Mucosa of descending colon (tissue), 3 donors: ENCODE measurements around the gene PPM1B. TPM values are rescaled to one million over a fixed set of nuclear protein-coding genes. Genes with fewer than 3 reads are reported as not detected.

Source experiments
- ATAC-seq: fragments of 200-7000 bp; cut with Tn5 transposase; one replicate; pipeline ENCODE4 v1.9.1; 2020; ENCODE audit warnings: mild to moderate bottlenecking, moderate library complexity
- DNase-seq, 3 donors: peaks; one replicate each; pipeline ENCODE4 v3.0.0-alpha.2; 2020
- H3K36me3 ChIP-seq: fragments of 200-600 bp; one replicate; pipeline ENCODE4 v1.8.0; 2021; ENCODE audit warnings: low read depth, mild to moderate bottlenecking
- H3K4me1 ChIP-seq: fragments of 200-600 bp; one replicate; pipeline ENCODE4 v1.8.0; 2021; ENCODE audit warnings: low read depth, mild to moderate bottlenecking
- H3K4me3 ChIP-seq: fragments of 200-600 bp; one replicate; pipeline ENCODE4 v1.8.0; 2021; ENCODE audit warnings: mild to moderate bottlenecking
- H3K9me3 ChIP-seq: fragments of 200-600 bp; one replicate; pipeline ENCODE4 v1.8.0; 2021; ENCODE audit warnings: mild to moderate bottlenecking
- intact Hi-C, 2 donors: fragments of 100-400 bp; cut with DNase I in 1 of 2; cut with micrococcal nuclease in 1 of 2; formaldehyde crosslinking; loops; one replicate each; pipeline versions ENCODE4 v1.11.0 to v1.11.1; 2022; cut with DNase I, micrococcal nuclease
- total RNA-seq, 3 donors: library from RNA; stranded (reverse); fragmentation: NEBNext Ultra II Directional in 2 of 3; extraction: Animal tissue kit (Norgen Biotek cat#: 25700) in 2 of 3; gene quantifications; one replicate each; pipeline versions ENCODE4 v1.2.1 to v1.2.4, GENCODE V29; 2021 to 2023
- TF ChIP-seq, protein P1 (sequence below): fragments of 200-600 bp; IDR thresholded peaks from one replicate; pipeline ENCODE4 v1.8.0; 2022; ENCODE audit warnings: antibody characterized with exemption, mild to moderate bottlenecking
- donor health status: DM: no; HTN: no; CAD: no; lungs with moderate emphysema.
- donor health status: DM: no; HTN: no; CAD: no.
- donor health status: DM: no; HTN: yes; CAD: no.

The PPM1B gene
- total RNA-seq, 3 donors from 2014 or later: 59.8 to 75.4 (median 65.2) TPM

DNA sequence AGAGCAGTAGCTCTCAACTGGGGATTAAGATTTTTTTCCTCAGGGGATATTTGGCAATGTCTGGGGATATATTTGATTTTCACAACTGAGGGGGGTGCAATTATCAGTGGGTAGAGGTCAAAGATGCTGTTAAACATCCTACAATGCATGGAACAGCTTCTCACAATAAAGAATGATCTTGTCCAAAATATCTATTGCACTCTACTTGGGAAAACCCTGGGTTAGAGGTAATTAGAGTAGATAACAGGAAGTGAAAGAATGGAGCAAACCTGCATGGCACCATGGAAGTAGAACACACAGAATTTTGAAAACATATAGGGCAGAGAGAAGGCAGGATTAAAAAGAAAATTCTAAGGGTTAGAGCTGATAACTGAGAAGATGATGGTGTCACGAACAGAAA lies 26.4 kb upstream of the PPM1B start:
- intact Hi-C loops: no loop called here
- no peak for ATAC-seq
- TF ChIP-seq, protein P1, sequence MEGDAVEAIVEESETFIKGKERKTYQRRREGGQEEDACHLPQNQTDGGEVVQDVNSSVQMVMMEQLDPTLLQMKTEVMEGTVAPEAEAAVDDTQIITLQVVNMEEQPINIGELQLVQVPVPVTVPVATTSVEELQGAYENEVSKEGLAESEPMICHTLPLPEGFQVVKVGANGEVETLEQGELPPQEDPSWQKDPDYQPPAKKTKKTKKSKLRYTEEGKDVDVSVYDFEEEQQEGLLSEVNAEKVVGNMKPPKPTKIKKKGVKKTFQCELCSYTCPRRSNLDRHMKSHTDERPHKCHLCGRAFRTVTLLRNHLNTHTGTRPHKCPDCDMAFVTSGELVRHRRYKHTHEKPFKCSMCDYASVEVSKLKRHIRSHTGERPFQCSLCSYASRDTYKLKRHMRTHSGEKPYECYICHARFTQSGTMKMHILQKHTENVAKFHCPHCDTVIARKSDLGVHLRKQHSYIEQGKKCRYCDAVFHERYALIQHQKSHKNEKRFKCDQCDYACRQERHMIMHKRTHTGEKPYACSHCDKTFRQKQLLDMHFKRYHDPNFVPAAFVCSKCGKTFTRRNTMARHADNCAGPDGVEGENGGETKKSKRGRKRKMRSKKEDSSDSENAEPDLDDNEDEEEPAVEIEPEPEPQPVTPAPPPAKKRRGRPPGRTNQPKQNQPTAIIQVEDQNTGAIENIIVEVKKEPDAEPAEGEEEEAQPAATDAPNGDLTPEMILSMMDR: no peak
- DNase-seq: no peak
- Histone ChIP-seq H3K4me3 (no peak overlapping the region), H3K4me1 (no peaks in the 10 kb centered on the region), H3K36me3 (no peaks in the 10 kb centered on the region), H3K9me3 (no peaks in the 10 kb centered on the region)

DNA sequence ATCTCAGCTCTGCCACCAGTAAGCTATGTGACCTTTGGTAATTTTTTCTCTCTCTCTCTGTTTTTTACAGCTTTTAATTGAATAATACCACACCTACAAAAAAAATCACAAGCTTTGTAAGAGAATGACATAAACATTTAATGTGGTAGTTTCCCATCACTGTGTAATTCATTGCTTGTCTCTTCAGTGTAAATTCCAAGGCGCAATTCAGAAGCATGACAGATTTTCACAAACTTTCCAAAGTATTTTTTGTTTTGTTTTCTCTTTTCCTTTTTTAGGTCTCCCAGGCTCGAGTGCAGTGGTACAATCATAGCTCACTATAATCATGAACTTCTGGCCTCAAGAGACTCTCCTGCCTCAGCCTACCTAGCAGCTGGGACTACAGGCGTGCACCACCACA lies 25.0 kb upstream of the PPM1B start:
- intact Hi-C loops: no loop called here
- TF ChIP-seq, protein P1: no peak
- no peak for DNase-seq

DNA sequence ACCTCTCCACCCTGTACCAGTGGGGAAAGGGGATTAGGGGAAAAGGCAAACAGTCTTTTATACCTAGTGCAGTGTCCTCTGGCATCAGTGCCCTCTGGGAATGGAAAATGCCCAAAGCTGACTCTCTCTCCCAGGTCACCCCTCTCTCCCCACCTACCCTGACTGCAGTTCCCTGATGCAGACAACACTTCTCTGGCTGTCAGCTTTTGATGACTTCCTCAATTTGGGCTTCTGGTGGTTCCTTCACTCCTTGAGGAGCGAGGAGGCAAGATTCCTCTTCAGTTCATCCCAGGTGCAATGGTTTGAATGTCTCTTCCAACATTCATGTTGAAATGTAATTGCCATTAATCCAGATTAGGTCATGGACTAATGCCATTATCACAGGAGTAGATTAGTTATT lies 19.7 kb upstream of the PPM1B start:
- Histone ChIP-seq H3K4me1 (no peaks in the 10 kb centered on the region), H3K36me3 (no peaks in the 10 kb centered on the region), H3K4me3 (no peak overlapping the region), H3K9me3 (no peaks in the 10 kb centered on the region)
- TF ChIP-seq, protein P1: no peak
- DNase-seq (no peak), ATAC-seq (no peak)
- intact Hi-C loops: no loop called here

More for the DNA sequence above, 25.0 kb upstream of the PPM1B start:
- Histone ChIP-seq H3K36me3 (no peaks in the 10 kb centered on the region), H3K9me3 (no peaks in the 10 kb centered on the region), H3K4me3 (no peak overlapping the region), H3K4me1 (no peaks in the 10 kb centered on the region)
- ATAC-seq: no peak

DNA sequence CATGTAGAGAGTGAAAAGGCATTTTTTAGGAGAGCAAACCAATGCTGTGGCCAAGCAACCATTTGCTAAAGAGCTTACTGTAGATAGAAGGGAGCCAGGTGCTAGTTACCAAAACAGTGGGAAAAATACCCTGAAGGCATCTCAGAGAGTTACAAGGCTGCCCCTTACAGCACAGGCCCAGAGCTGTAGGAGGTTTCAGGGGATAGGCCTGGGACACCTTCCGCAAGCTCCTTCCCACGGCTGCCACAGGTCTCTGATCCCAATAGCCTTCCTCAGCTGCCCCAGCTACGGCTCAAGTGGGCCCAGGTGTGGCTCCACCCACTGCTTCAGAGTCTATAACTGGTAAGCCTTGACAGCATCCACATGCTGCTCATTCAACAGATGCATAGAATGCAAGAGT lies 18.2 kb upstream of the PPM1B start:
- no peaks in the 10 kb centered on the region for H3K9me3 ChIP-seq
- TF ChIP-seq, protein P1: no peak
- no peak overlapping the region for H3K4me3 ChIP-seq
- ATAC-seq: no peak
- no peaks in the 10 kb centered on the region for H3K36me3 ChIP-seq
- no peak for DNase-seq
- intact Hi-C loops: no loop called here
- H3K4me1 ChIP-seq: no peaks in the 10 kb centered on the region

DNA sequence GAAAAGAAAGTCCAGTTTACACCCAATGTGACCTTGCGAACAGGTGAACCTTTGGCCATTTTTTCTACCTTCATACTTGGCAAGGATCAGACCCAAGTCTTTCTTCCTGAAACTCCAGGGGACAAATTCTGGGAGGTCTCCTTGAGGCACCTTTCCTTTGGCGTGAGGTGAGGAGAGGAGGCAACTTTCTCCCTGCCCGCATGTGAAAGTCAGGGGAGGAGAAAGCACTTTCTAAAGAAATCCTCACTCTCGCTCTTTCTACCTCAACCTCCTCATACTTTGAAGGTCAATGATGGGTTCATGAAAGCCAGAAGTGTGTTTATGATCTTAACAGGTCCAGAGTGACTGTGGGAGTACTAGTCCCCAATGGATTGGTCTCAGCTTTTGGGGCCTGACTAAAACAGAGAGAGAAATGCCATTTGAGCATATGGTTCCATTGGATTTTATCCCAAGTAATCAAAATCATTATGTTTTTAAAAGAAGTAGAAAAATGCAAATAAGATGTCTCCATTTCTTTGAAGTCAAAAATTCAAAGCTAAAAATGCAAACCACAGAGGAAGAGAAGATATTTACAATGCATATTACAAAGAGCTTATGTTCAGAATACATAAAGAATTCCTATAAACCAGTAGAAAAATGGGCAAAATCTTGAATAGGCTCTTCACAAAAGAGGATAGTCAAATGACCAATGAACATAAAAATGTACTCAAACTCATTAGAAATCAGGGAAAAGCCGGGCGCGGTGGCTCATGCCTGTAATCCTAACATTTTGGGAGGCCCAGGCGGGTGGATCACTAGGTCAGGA lies 15.6 kb upstream of the PPM1B start:
- intact Hi-C loops: no loop called here
- DNase-seq: no peak
- no peak overlapping the region for H3K4me3 ChIP-seq
- TF ChIP-seq, protein P1: no peak
- ATAC-seq: no peak
- no peaks in the 10 kb centered on the region for H3K36me3 ChIP-seq
- H3K4me1 ChIP-seq: no peaks in the 10 kb centered on the region
- H3K9me3 ChIP-seq: no peaks in the 10 kb centered on the region
